Measurements from ENCODE around the gene KIF4B. TPM values are rescaled to one million over a fixed set of nuclear protein-coding genes. Genes with fewer than 3 reads are reported as not detected.

The KIF4B gene
- total RNA-seq, 1 experiment from 2014 or later = 0.12 TPM

DNA sequence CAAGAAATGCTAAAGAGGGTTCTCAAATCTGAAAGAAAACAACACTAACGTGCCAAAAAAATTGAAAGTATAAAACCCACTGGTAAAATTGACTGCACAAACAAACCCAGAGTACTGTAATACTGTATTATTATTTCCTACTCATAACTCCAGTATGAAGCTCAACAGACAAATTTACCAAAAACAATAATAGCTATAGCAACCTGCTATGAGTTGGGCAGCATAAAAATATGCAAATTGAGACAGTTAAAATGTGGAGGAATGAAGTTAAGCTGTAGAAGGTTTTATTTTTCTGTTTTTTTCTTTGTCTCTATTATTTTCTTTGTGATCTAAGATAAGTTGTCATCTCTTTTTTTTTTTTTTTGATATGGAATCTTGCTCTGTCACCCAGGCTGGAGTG is 15.7 kb downstream of the KIF4B start:
- CTCF ChIA-PET = interaction anchor here (1.2 to 4.2 kb wide), 9 partner anchors 21 to 379 kb away, joined by 3 to 38 read pairs (median 7); no protein-coding TSS in a partner anchor
- RAD21 ChIA-PET (ENCODE audit: low non-redundant PET in 1 of 2, low total read pairs in 2 of 2, uncharacterized antibody in 2 of 2, unreplicated experiment in 2 of 2) = no interaction called here

More for the DNA sequence above, 15.7 kb downstream of the KIF4B start:
- no peaks in the 10 kb centered on the region for H3K4me1 ChIP-seq (ENCODE audit: control insufficient read depth in 1 of 2, insufficient read depth in 2 of 2, low read length in 2 of 2)
- no peaks in the 10 kb centered on the region for H3K27me3 ChIP-seq (ENCODE audit: insufficient read depth, low read length)
- no peak overlapping the region for H2AFZ ChIP-seq (ENCODE audit: low read depth, low read length, poor library complexity, severe bottlenecking)
- H4K20me1 ChIP-seq (ENCODE audit: insufficient read depth) = no peaks in the 10 kb centered on the region
- intact Hi-C loops (cut with micrococcal nuclease) = loop anchor here (2.0 kb wide), 1 partner anchor 56 kb away; no protein-coding TSS in a partner anchor
- DNase-seq (ENCODE audit: low read depth, low spot score) (no peak), ATAC-seq (no peak)
- no peak overlapping the region for H3K27ac ChIP-seq (ENCODE audit: low read depth, low read length)
- H3K36me3 ChIP-seq (ENCODE audit: control insufficient read depth in 1 of 2, insufficient read depth in 2 of 2, low read length in 2 of 2) = no peaks in the 10 kb centered on the region
- no peak overlapping the region for H3K4me2 ChIP-seq (ENCODE audit: low read length)
- no peaks in the 10 kb centered on the region for H3K9me2 ChIP-seq (ENCODE audit: insufficient read depth)
- POLR2A ChIA-PET = no interaction called here
- H3K9me3 ChIP-seq (ENCODE audit: control insufficient read depth in 1 of 2, insufficient read depth in 1 of 2, low read depth in 1 of 2, low read length in 2 of 2) = no peaks in the 10 kb centered on the region
- BruUV-seq (replicated peaks) = no TSS peak
- TF ChIP-seq CBX3 (IDR thresholded peaks at IDR 0.05; ENCODE audit: low read depth) (no peak), YY1 (IDR thresholded peaks at IDR 0.05; ENCODE audit: extremely low read depth, insufficient replicate concordance, low read depth, low read length) (no peak), FOSL1 (IDR thresholded peaks at IDR 0.05; ENCODE audit: low read depth) (no peak), EZH2 (IDR thresholded peaks at IDR 0.05) (no peak), TCF7L2 (IDR thresholded peaks at IDR 0.05; ENCODE audit: borderline replicate concordance, extremely low read depth, insufficient read depth, insufficient read length) (no peak), ZFX (IDR thresholded peaks at IDR 0.05) (no peak), EGR1 (IDR thresholded peaks at IDR 0.05; ENCODE audit: low read depth) (no peak), SRF (IDR thresholded peaks at IDR 0.05; ENCODE audit: low read depth) (no peak), POLR2AphosphoS5 (IDR thresholded peaks at IDR 0.05; ENCODE audit: low read depth, low read length) (no peak), POLR2A (IDR thresholded peaks at IDR 0.05; ENCODE audit: borderline replicate concordance, extremely low read depth, insufficient read depth, insufficient read length) (no peak), SP1 (IDR thresholded peaks at IDR 0.05; ENCODE audit: low read depth) (no peak), ZNF274 (IDR thresholded peaks at IDR 0.05; ENCODE audit: low read depth, low read length) (no peak), JUND (IDR thresholded peaks at IDR 0.05) (no peak), ELF1 (IDR thresholded peaks at IDR 0.05; ENCODE audit: borderline replicate concordance, low read depth) (no peak), SIN3A (IDR thresholded peaks at IDR 0.05; ENCODE audit: low read depth) (no peak)
- TF ChIP-seq, protein P1, sequence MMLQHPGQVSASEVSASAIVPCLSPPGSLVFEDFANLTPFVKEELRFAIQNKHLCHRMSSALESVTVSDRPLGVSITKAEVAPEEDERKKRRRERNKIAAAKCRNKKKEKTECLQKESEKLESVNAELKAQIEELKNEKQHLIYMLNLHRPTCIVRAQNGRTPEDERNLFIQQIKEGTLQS (IDR thresholded peaks at IDR 0.05) = no peak
- TF ChIP-seq, protein P2, sequence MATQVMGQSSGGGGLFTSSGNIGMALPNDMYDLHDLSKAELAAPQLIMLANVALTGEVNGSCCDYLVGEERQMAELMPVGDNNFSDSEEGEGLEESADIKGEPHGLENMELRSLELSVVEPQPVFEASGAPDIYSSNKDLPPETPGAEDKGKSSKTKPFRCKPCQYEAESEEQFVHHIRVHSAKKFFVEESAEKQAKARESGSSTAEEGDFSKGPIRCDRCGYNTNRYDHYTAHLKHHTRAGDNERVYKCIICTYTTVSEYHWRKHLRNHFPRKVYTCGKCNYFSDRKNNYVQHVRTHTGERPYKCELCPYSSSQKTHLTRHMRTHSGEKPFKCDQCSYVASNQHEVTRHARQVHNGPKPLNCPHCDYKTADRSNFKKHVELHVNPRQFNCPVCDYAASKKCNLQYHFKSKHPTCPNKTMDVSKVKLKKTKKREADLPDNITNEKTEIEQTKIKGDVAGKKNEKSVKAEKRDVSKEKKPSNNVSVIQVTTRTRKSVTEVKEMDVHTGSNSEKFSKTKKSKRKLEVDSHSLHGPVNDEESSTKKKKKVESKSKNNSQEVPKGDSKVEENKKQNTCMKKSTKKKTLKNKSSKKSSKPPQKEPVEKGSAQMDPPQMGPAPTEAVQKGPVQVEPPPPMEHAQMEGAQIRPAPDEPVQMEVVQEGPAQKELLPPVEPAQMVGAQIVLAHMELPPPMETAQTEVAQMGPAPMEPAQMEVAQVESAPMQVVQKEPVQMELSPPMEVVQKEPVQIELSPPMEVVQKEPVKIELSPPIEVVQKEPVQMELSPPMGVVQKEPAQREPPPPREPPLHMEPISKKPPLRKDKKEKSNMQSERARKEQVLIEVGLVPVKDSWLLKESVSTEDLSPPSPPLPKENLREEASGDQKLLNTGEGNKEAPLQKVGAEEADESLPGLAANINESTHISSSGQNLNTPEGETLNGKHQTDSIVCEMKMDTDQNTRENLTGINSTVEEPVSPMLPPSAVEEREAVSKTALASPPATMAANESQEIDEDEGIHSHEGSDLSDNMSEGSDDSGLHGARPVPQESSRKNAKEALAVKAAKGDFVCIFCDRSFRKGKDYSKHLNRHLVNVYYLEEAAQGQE (IDR thresholded peaks at IDR 0.05; ENCODE audit: low read depth) = no peak
- TF ChIP-seq, protein P3, sequence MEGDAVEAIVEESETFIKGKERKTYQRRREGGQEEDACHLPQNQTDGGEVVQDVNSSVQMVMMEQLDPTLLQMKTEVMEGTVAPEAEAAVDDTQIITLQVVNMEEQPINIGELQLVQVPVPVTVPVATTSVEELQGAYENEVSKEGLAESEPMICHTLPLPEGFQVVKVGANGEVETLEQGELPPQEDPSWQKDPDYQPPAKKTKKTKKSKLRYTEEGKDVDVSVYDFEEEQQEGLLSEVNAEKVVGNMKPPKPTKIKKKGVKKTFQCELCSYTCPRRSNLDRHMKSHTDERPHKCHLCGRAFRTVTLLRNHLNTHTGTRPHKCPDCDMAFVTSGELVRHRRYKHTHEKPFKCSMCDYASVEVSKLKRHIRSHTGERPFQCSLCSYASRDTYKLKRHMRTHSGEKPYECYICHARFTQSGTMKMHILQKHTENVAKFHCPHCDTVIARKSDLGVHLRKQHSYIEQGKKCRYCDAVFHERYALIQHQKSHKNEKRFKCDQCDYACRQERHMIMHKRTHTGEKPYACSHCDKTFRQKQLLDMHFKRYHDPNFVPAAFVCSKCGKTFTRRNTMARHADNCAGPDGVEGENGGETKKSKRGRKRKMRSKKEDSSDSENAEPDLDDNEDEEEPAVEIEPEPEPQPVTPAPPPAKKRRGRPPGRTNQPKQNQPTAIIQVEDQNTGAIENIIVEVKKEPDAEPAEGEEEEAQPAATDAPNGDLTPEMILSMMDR (IDR thresholded peaks at IDR 0.05 in 2 of 3, conservative IDR thresholded peaks at IDR 0.05 in 1 of 3; ENCODE audit: borderline replicate concordance in 1 of 3, insufficient read depth in 1 of 3, low read depth in 2 of 3, low read length in 2 of 3) = no peak
- TF ChIP-seq, protein P4, sequence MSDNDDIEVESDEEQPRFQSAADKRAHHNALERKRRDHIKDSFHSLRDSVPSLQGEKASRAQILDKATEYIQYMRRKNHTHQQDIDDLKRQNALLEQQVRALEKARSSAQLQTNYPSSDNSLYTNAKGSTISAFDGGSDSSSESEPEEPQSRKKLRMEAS (IDR thresholded peaks at IDR 0.05) = no peak
- no peak overlapping the region for H3K9ac ChIP-seq (ENCODE audit: low read length)
- H3K4me3 ChIP-seq (replicated peaks in 1 of 2; ENCODE audit: low read depth in 1 of 2, low read length in 2 of 2) = no peak overlapping the region
- H3K79me2 ChIP-seq (ENCODE audit: insufficient read depth, low read length) = no peaks in the 10 kb centered on the region
